Measurements from ENCODE around the gene SNAP25.

The SNAP25 gene

DNA sequence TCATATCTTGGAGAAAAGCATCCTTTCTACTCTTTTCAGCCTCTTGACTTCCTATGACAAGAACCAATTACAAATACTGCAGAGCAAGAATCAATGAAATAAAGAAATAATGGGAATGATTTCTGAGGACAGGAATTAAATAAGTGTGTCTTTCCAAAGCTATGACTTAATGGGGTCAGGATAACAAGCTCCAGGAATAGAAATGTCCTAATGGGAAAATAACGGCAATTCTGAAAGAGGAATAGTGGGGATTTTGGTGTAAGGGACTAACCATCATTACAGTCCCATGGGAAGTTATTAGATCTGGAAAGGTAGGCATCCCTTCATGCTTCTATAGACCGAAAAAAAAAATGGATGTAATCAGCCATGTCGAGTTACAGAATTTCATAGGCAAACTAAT is 28.2 kb upstream of the SNAP25 start:
- no peak for DNase-seq (ENCODE audit: low spot score)
- TF ChIP-seq, protein P1, sequence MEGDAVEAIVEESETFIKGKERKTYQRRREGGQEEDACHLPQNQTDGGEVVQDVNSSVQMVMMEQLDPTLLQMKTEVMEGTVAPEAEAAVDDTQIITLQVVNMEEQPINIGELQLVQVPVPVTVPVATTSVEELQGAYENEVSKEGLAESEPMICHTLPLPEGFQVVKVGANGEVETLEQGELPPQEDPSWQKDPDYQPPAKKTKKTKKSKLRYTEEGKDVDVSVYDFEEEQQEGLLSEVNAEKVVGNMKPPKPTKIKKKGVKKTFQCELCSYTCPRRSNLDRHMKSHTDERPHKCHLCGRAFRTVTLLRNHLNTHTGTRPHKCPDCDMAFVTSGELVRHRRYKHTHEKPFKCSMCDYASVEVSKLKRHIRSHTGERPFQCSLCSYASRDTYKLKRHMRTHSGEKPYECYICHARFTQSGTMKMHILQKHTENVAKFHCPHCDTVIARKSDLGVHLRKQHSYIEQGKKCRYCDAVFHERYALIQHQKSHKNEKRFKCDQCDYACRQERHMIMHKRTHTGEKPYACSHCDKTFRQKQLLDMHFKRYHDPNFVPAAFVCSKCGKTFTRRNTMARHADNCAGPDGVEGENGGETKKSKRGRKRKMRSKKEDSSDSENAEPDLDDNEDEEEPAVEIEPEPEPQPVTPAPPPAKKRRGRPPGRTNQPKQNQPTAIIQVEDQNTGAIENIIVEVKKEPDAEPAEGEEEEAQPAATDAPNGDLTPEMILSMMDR (IDR thresholded peaks at IDR 0.05; ENCODE audit: borderline replicate concordance, control extremely low read depth, extremely low read depth, insufficient read depth, missing control alignments) = no peak
- in situ Hi-C loops (cut with MboI; ENCODE audit: low sequenced_read_pairs, unreplicated experiment) = no loop called here

DNA sequence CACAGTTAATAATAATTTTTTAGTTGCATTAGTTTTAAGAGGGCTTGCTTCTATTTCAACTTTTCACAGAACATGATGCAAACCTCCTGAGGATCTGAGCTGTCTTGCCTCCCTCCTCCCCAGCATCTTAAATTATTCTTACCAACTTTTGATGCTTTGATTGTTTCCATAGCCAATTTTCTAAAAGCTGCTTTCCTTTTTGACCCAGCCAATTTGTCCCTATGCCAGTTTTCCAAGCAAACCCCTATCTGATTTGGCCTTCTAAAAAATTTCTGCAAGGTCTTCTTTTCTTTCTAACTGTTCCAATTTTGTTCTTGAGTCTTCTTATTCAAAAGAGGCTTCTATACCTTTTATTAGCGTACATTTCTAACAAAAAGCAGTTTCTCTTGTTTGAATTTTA is 26.5 kb upstream of the SNAP25 start:
- TF ChIP-seq, protein P1 (IDR thresholded peaks at IDR 0.05; ENCODE audit: borderline replicate concordance, control extremely low read depth, extremely low read depth, insufficient read depth, missing control alignments) = no peak

DNA sequence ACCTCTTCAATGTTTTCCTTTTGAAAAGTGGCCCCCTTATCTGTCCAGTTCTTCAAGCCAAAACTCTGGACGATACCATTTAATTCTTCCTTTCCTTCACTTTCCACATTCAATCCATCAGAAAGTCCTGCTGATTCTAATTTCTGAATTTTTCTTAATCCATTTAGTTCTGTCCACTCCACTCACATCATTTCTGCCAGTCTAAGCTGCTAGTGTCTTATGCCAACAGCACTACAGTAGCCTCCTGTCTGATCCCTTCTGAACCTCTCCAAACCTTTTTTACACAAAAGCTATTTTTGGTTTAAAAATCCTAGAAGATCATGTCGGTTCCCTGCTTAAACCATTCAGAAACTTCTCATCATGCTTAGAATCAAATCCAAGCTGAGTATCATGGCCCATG is 24.5 kb upstream of the SNAP25 start:
- in situ Hi-C loops (cut with MboI; ENCODE audit: low sequenced_read_pairs, unreplicated experiment) = no loop called here
- TF ChIP-seq, protein P1 (IDR thresholded peaks at IDR 0.05; ENCODE audit: borderline replicate concordance, control extremely low read depth, extremely low read depth, insufficient read depth, missing control alignments) = no peak
- DNase-seq (ENCODE audit: low spot score) = no peak

More for the DNA sequence above, 26.5 kb upstream of the SNAP25 start:
- no peak for DNase-seq (ENCODE audit: low spot score)
- in situ Hi-C loops (cut with MboI; ENCODE audit: low sequenced_read_pairs, unreplicated experiment) = no loop called here

DNA sequence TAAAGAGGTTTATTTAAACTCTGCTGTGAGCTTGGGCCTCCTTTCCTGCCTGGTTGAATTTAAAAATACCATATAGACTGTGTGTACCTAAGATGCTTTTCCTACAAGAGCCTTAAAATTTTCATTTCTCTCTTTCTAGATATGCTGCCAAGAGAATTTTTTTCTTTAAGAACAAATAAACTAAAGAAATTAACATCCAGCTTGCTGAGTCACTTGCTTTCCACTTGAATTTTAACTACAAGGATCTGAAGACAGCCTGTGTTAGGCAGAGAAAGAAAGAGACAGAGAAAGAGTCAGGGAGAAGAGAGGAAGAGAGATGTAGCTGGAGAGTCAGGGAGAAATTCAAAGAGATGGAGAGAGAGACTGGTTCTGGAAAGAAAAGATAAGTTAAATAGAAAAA is 18.3 kb upstream of the SNAP25 start:
- TF ChIP-seq, protein P1 (IDR thresholded peaks at IDR 0.05; ENCODE audit: borderline replicate concordance, control extremely low read depth, extremely low read depth, insufficient read depth, missing control alignments) = no peak
- DNase-seq (ENCODE audit: low spot score) = no peak
- in situ Hi-C loops (cut with MboI; ENCODE audit: low sequenced_read_pairs, unreplicated experiment) = no loop called here

DNA sequence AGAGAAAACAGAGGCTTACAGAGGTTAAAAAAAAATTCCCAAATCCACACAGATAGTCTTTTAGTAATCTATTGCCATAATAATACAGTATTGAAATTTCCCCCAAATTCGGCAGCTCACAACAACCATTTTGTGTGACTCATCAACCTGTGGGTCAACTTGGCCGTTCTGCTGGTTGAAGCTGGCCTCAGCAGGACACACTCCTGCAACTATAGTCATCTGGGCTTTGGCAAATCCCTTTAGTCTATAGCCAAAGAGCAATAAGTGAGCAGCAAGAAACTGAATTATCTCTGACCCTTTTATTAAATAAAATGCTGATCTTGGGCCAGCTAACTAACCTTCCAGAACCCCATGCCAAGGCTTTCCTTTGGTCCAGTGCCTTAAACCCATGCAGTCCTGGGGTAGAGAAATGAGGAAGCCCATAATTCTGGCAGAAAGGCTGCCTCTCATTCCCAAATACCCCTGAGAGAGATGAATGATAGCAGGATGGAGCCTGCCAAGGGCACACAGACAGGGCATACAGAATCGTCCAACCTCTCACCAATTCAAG is 17.2 kb upstream of the SNAP25 start:
- in situ Hi-C loops (cut with MboI; ENCODE audit: low sequenced_read_pairs, unreplicated experiment) = no loop called here
- DNase-seq (ENCODE audit: low spot score) = no peak
- TF ChIP-seq, protein P1 (IDR thresholded peaks at IDR 0.05; ENCODE audit: borderline replicate concordance, control extremely low read depth, extremely low read depth, insufficient read depth, missing control alignments) = no peak

DNA sequence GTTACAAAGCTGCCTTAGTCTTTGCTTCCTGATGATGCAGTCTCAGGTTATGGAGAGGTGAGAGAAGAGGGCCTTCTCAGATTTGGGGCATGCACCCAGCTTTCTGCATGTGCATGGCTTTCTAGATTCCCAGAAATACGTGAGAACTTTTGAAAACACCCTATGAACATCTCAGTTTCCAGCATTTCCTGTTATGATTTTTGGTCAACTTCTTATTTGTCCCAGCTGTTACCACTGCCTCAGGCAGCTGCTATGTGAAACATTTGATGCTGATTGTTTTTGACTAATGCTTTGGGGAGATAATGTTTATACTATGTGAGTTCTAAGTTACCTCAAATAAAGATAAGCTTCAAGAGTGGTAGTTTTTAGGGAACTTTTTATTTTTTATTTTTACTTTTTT is 9.5 kb upstream of the SNAP25 start:
- DNase-seq (ENCODE audit: low spot score) = no peak
- in situ Hi-C loops (cut with MboI; ENCODE audit: low sequenced_read_pairs, unreplicated experiment) = no loop called here
- TF ChIP-seq, protein P1 (IDR thresholded peaks at IDR 0.05; ENCODE audit: borderline replicate concordance, control extremely low read depth, extremely low read depth, insufficient read depth, missing control alignments) = no peak

Data from GM13976 (cell line).